Dedifferentiated amniotic fluid mesenchymal stem cell (primary cell): ENCODE measurements around the gene CA12.

Experiments used
- DNase-seq: peaks from one replicate; pipeline ENCODE4 v3.0.0-alpha.2; 2016; ENCODE audit errors: extremely low spot score

CA12 gene

GRCh38 chr15:63401714-63402497 lies 20.3 kb upstream of the CA12 start:
- no peak for DNase-seq

GRCh38 chr15:63401078-63401477 lies 19.4 kb upstream of the CA12 start:
- no peak for DNase-seq

GRCh38 chr15:63398456-63398855 lies 16.8 kb upstream of the CA12 start:
- DNase-seq = no peak

GRCh38 chr15:63396152-63396928 lies 14.7 kb upstream of the CA12 start:
- no peak for DNase-seq

- DNase-seq = no peak
These were observed 14.1 kb upstream of the CA12 start for GRCh38 chr15:63395730-63396151.

GRCh38 chr15:63392361-63393009 lies 10.8 kb upstream of the CA12 start:
- no peak for DNase-seq

- no peak for DNase-seq
These were observed 10.2 kb upstream of the CA12 start for GRCh38 chr15:63391669-63392360.

GRCh38 chr15:63390689-63391088 lies 9.0 kb upstream of the CA12 start:
- no peak for DNase-seq

- no peak for DNase-seq
These were observed 8.4 kb upstream of the CA12 start for GRCh38 chr15:63389902-63390670.

- no peak for DNase-seq
These were observed 6.9 kb upstream of the CA12 start for GRCh38 chr15:63388511-63388910.

GRCh38 chr15:63387748-63388493 lies 6.3 kb upstream of the CA12 start:
- DNase-seq = no peak

- no peak for DNase-seq
These were observed 4.4 kb upstream of the CA12 start for GRCh38 chr15:63385911-63386531.

GRCh38 chr15:63384906-63385305 lies 3.3 kb upstream of the CA12 start:
- DNase-seq = no peak

- no peak for DNase-seq
These were observed 1.5 kb upstream of the CA12 start for GRCh38 chr15:63382966-63383710.

- DNase-seq = no peak
These were observed 801 bp downstream of the CA12 start for GRCh38 chr15:63380808-63381282.

- no peak for DNase-seq
These were observed 1.4 kb downstream of the CA12 start for GRCh38 chr15:63380151-63380807.

- no peak for DNase-seq
These were observed 2.0 kb downstream of the CA12 start for GRCh38 chr15:63379492-63380150.

- DNase-seq = no peak
These were observed 2.7 kb downstream of the CA12 start for GRCh38 chr15:63378946-63379345.
